ENCODE measurements around the gene SPARCL1. TPM values are rescaled to one million over a fixed set of nuclear protein-coding genes. Genes with fewer than 3 reads are reported as not detected.

Gene SPARCL1
- polyA plus RNA-seq, 1 experiment, result not detected

- POLR2A ChIA-PET, result no interaction called here
- DNase-seq (ENCODE audit: low read depth, low spot score), result no peak
- CTCF ChIA-PET, result no interaction called here
- H3K9me3 ChIP-seq (ENCODE audit: control insufficient read depth, insufficient read depth, low read length), result no peaks in the 10 kb centered on the region
- no peak for TF ChIP-seq CTCF (IDR thresholded peaks at IDR 0.05; ENCODE audit: low read depth, low read length)
- H3K27ac ChIP-seq (ENCODE audit: low read depth, low read length), result no peak overlapping the region
- no peaks in the 10 kb centered on the region for H3K27me3 ChIP-seq (ENCODE audit: control insufficient read depth, insufficient read depth, low read length)
- H3K4me3 ChIP-seq (ENCODE audit: low read depth, low read length), result no peak overlapping the region
Observed at GRCh38 chr4:87523307-87523706, 5.9 kb downstream of the SPARCL1 start.

GRCh38 chr4:87521757-87522374, 7.3 kb downstream of the SPARCL1 start:
- ChIA-PET CTCF (interaction anchor here (0.6 to 1.0 kb wide), 2 partner anchors 146 to 316 kb away, joined by 3 read pairs; no protein-coding TSS in a partner anchor), POLR2A (no interaction called here)
- Histone ChIP-seq H3K9me3 (ENCODE audit: control insufficient read depth, insufficient read depth, low read length) (no peaks in the 10 kb centered on the region), H3K4me3 (ENCODE audit: low read depth, low read length) (no peak overlapping the region), H3K27ac (ENCODE audit: low read depth, low read length) (peak overlapping the region; percentile 13), H3K27me3 (ENCODE audit: control insufficient read depth, insufficient read depth, low read length) (no peaks in the 10 kb centered on the region)
- TF ChIP-seq CTCF (IDR thresholded peaks at IDR 0.05; ENCODE audit: low read depth, low read length), result no peak
- no peak for DNase-seq (ENCODE audit: low read depth, low spot score)

- CTCF ChIA-PET, result interaction anchor here (0.6 to 1.0 kb wide), 2 partner anchors 145 to 317 kb away, joined by 3 read pairs; no protein-coding TSS in a partner anchor
Observed at GRCh38 chr4:87521319-87521718, 7.9 kb downstream of the SPARCL1 start.

GRCh38 chr4:87517621-87518020, 11.6 kb downstream of the SPARCL1 start:
- DNase-seq (ENCODE audit: low read depth, low spot score), result no peak
- no peak for TF ChIP-seq CTCF (IDR thresholded peaks at IDR 0.05; ENCODE audit: low read depth, low read length)
- Histone ChIP-seq H3K4me3 (ENCODE audit: low read depth, low read length) (no peak overlapping the region), H3K27me3 (ENCODE audit: control insufficient read depth, insufficient read depth, low read length) (no peaks in the 10 kb centered on the region), H3K9me3 (ENCODE audit: control insufficient read depth, insufficient read depth, low read length) (no peaks in the 10 kb centered on the region), H3K27ac (ENCODE audit: low read depth, low read length) (no peak overlapping the region)
- CTCF ChIA-PET, result no interaction called here
- POLR2A ChIA-PET, result no interaction called here

More at GRCh38 chr4:87521319-87521718, 7.9 kb downstream of the SPARCL1 start:
- Histone ChIP-seq H3K9me3 (ENCODE audit: control insufficient read depth, insufficient read depth, low read length) (no peaks in the 10 kb centered on the region), H3K27me3 (ENCODE audit: control insufficient read depth, insufficient read depth, low read length) (no peaks in the 10 kb centered on the region), H3K4me3 (ENCODE audit: low read depth, low read length) (no peak overlapping the region), H3K27ac (ENCODE audit: low read depth, low read length) (no peak overlapping the region)
- TF ChIP-seq CTCF (IDR thresholded peaks at IDR 0.05; ENCODE audit: low read depth, low read length), result no peak
- no peak for DNase-seq (ENCODE audit: low read depth, low spot score)
- POLR2A ChIA-PET, result no interaction called here

- DNase-seq (ENCODE audit: low read depth, low spot score), result no peak
- no peaks in the 10 kb centered on the region for H3K27me3 ChIP-seq (ENCODE audit: control insufficient read depth, insufficient read depth, low read length)
- POLR2A ChIA-PET, result interaction anchor here (0.6 kb wide), 1 partner anchor 92 kb away, joined by 3 read pairs; no protein-coding TSS in a partner anchor
- no peak overlapping the region for H3K27ac ChIP-seq (ENCODE audit: low read depth, low read length)
- CTCF ChIA-PET, result no interaction called here
- H3K9me3 ChIP-seq (ENCODE audit: control insufficient read depth, insufficient read depth, low read length), result no peaks in the 10 kb centered on the region
- H3K4me3 ChIP-seq (ENCODE audit: low read depth, low read length), result no peak overlapping the region
- TF ChIP-seq CTCF (IDR thresholded peaks at IDR 0.05; ENCODE audit: low read depth, low read length), result no peak
Observed at GRCh38 chr4:87516683-87517082, 12.5 kb downstream of the SPARCL1 start.
